ENCODE results near the gene IGFLR1. TPM values are rescaled to one million over a fixed set of nuclear protein-coding genes. Genes with fewer than 3 reads are reported as not detected.

IGFLR1 gene
- total and polyA plus RNA-seq, 2 donors (not counting 3 experiments of a cell fraction or from before 2014, with no cell fraction given), result 2.6 to 7.6 TPM

DNA sequence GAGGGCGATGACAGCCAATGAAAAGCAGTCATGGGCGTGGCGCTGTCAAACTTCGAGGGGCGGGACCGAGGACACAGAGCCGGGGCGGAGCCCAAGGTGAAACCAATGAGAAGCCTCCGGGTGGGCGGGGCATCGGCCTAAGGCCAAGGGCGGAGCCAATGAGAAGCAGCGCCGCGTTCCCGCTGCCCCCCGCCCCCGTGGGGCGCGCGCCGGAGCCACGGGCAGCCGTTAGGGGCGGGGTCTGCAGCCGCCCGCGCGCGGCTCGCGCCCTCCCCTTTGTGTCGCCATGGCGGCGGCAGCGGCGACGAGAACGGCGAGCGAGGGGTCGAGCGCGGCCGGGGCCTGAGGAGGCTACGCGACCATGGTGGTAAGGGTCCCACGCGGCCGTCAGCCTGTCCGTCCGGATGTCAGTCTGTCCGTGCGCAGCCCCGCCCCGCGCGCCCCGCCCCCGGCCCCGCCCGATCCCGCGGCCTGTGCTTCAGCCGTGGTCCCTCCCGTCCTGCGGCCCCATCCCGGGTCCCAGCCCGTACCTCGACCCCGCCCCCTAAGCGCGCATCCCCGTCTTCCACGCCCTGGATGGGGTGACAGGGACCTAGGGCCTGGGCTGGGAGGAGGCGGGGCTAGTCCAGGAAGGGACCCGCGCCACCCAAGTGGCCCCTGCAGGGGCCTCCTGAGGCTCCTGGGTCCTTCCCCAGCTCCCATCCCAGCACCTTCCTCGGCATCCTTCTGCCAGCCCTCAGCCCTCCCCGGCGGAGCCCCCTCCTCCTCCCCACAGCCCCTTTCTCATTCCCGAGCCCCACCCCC is 33.2 kb upstream of the IGFLR1 start, which contains the start of gene ARHGAP33:
Gene ARHGAP33, plus strand, starts transcription at position 267 of the 804 bp plus-strand sequence. Its CDS starts 95 bp downstream, at position 362.
- TF ChIP-seq MYC (IDR thresholded peaks at IDR 0.05; ENCODE audit: low read depth, low read length), result no peak
- TF ChIP-seq POLR2AphosphoS5 (IDR thresholded peaks at IDR 0.05; ENCODE audit: insufficient read depth, low read depth, low read length), result peak; percentile 64
- ChIA-PET POLR2A (no interaction called here), CTCF (interaction anchor here (0.6 kb wide), 1 partner anchor 18 kb away, joined by 3 read pairs; no protein-coding TSS in a partner anchor)
- Histone ChIP-seq H3K36me3 (ENCODE audit: control insufficient read depth in 2 of 2, extremely low read depth in 1 of 2, insufficient read depth in 2 of 2, low read length in 2 of 2) (peaks cover 0 to 2% of the 10 kb centered on the region in 2 experiments), H4K20me1 (replicated peaks; ENCODE audit: control insufficient read depth, extremely low read depth, insufficient read depth, low read length) (no peaks in the 10 kb centered on the region), H3K9ac (replicated peaks; ENCODE audit: extremely low read depth, insufficient read depth, low read length) (peak within 1 kb of the TSS; percentile 12), H3K9me3 (replicated peaks; ENCODE audit: control insufficient read depth, insufficient read depth, low read length) (no peaks in the 10 kb centered on the region), H3K27me3 (ENCODE audit: control insufficient read depth in 2 of 2, insufficient read depth in 2 of 2, low read length in 2 of 2) (no peaks in the 10 kb centered on the region), H2AFZ (ENCODE audit: low read depth, low read length) (peak within 1 kb of the TSS; percentile 80), H3K9me1 (replicated peaks; ENCODE audit: control insufficient read depth, extremely low read depth, insufficient read depth, low read length) (no peaks in the 10 kb centered on the region), H3K79me2 (ENCODE audit: control insufficient read depth, insufficient read depth, low read length) (no peaks in the 10 kb centered on the region), H3K4me1 (ENCODE audit: control insufficient read depth, extremely low read depth, insufficient read depth, low read length) (peaks cover 4% of the 10 kb centered on the region), H3K4me2 (ENCODE audit: insufficient read depth, low read length) (peak within 1 kb of the TSS; percentile 72), H3K27ac (ENCODE audit: insufficient read depth, low read depth, low read length) (no peak within 1 kb of the TSS), H3K4me3 (replicated peaks in 1 of 3; ENCODE audit: insufficient read depth in 1 of 3, low read depth in 1 of 3, low read length in 3 of 3) (peak within 1 kb of the TSS; percentile 46 to 63 (median 57))
- BruUV-seq (replicated peaks), result no TSS peak
- dilution Hi-C loops (cut with MboI; ENCODE audit: extremely low pct_ligation_motif_present, low sequenced_read_pairs), result no loop called here
- intact Hi-C loops (cut with micrococcal nuclease), result loop anchor here (1.0 kb wide), 2 partner anchors 17 to 156 kb away; partner anchors contain the start of gene PROSER3
- DNase-seq (ENCODE audit: low read depth, low spot score) (peak; percentile 97), FAIRE-seq (peak; percentile 98)

DNA sequence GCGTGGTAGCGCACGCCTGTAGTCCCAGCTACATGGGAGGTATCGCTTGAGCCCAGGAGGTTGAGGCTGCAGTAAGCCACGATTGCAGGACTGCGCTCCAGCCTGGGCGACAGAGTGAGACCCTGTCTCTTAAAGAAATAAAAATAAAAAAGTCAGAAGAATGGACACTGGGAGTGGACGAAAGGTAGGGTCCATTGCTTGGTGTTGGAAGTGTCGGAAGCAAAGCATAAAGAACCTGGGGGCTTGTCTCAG is 32.7 kb upstream of the IGFLR1 start:
- Histone ChIP-seq H3K9me3 (replicated peaks; ENCODE audit: control insufficient read depth, insufficient read depth, low read length) (no peaks in the 10 kb centered on the region), H4K20me1 (replicated peaks; ENCODE audit: control insufficient read depth, extremely low read depth, insufficient read depth, low read length) (no peaks in the 10 kb centered on the region), H3K79me2 (ENCODE audit: control insufficient read depth, insufficient read depth, low read length) (no peaks in the 10 kb centered on the region), H3K4me3 (replicated peaks in 1 of 3; ENCODE audit: insufficient read depth in 1 of 3, low read depth in 1 of 3, low read length in 3 of 3) (peak overlapping the region in 1 of 3 experiments; percentile 63), H3K27ac (ENCODE audit: insufficient read depth, low read depth, low read length) (no peak overlapping the region), H3K36me3 (ENCODE audit: control insufficient read depth in 2 of 2, extremely low read depth in 1 of 2, insufficient read depth in 2 of 2, low read length in 2 of 2) (peaks cover 0 to 2% of the 10 kb centered on the region in 2 experiments), H2AFZ (ENCODE audit: low read depth, low read length) (peak overlapping the region; percentile 48), H3K4me2 (ENCODE audit: insufficient read depth, low read length) (peak overlapping the region; percentile 72), H3K4me1 (ENCODE audit: control insufficient read depth, extremely low read depth, insufficient read depth, low read length) (peaks cover 4% of the 10 kb centered on the region), H3K9me1 (replicated peaks; ENCODE audit: control insufficient read depth, extremely low read depth, insufficient read depth, low read length) (no peaks in the 10 kb centered on the region), H3K9ac (replicated peaks; ENCODE audit: extremely low read depth, insufficient read depth, low read length) (no peak overlapping the region), H3K27me3 (ENCODE audit: control insufficient read depth in 2 of 2, insufficient read depth in 2 of 2, low read length in 2 of 2) (no peaks in the 10 kb centered on the region)
- TF ChIP-seq POLR2AphosphoS5 (IDR thresholded peaks at IDR 0.05; ENCODE audit: insufficient read depth, low read depth, low read length), result no peak
- TF ChIP-seq FOS (IDR thresholded peaks at IDR 0.05; ENCODE audit: borderline replicate concordance, insufficient read depth, low read length), result no peak
- no peak for TF ChIP-seq MYC (IDR thresholded peaks at IDR 0.05; ENCODE audit: low read depth, low read length)
- TF ChIP-seq MAX (IDR thresholded peaks at IDR 0.05; ENCODE audit: insufficient read depth, insufficient read length), result no peak
- no peak for TF ChIP-seq POLR2A (IDR thresholded peaks at IDR 0.05; ENCODE audit: low read depth, low read length)
- TF ChIP-seq JUN (IDR thresholded peaks at IDR 0.05; ENCODE audit: borderline replicate concordance, insufficient read depth, insufficient read length, low read depth), result no peak
- no peak for TF ChIP-seq GATA2 (IDR thresholded peaks at IDR 0.05; ENCODE audit: insufficient read depth, insufficient read length, low read depth, low read length)
- TF ChIP-seq EZH2 (IDR thresholded peaks at IDR 0.05; ENCODE audit: borderline replicate concordance, low read depth, low read length, severe bottlenecking), result no peak
- TF ChIP-seq CTCF (IDR thresholded peaks at IDR 0.05; ENCODE audit: extremely low read depth in 1 of 2, insufficient read depth in 1 of 2, low read depth in 1 of 2, low read length in 2 of 2), result no peak
- dilution Hi-C loops (cut with MboI; ENCODE audit: extremely low pct_ligation_motif_present, low sequenced_read_pairs) (no loop called here), intact Hi-C loops (cut with micrococcal nuclease) (loop anchor here (1.0 kb wide), 2 partner anchors 17 to 156 kb away; partner anchors contain the start of gene PROSER3)
- DNase-seq (ENCODE audit: low read depth, low spot score), result no peak
- ChIA-PET POLR2A (no interaction called here), CTCF (no interaction called here)
- no TSS peak for BruUV-seq (replicated peaks)
- no peak for FAIRE-seq
